Transverse colon (tissue), 3 donors: Measurements from ENCODE around the gene SEPTIN3.

Experiments
- CTCF ChIP-seq, 5 experiments: fragments of 200-600 bp in 3 of 5; fragments of 450-650 bp in 2 of 5; sonication (generic) in 3 of 5; IDR thresholded peaks; 1 replicate in 2 of 5; 2 replicates in 3 of 5; pipeline ENCODE4 v1.5.1; 2016 to 2017; ENCODE audit warnings: antibody characterized with exemption in 5 of 5, inconsistent platforms in 3 of 5, mild to moderate bottlenecking in 2 of 5, moderate library complexity in 1 of 5
- POLR2A ChIP-seq: fragments of 450-650 bp; IDR thresholded peaks from one replicate; pipeline ENCODE4 v1.6.1; 2016; ENCODE audit warnings: antibody characterized with exemption, mild to moderate bottlenecking, moderate library complexity

- no peak for TF ChIP-seq CTCF (IDR thresholded peaks at IDR 0.05)
- no peak for TF ChIP-seq POLR2A
Observed at GRCh38 chr22:41932353-41932752, 36.9 kb upstream of the SEPTIN3 start.
